Hepatocyte (in vitro differentiated cells): ENCODE measurements around the gene C3orf49.

ENCODE experiments used
- CTCF ChIP-seq: fragments of 200-600 bp; sonication (generic); IDR thresholded peaks from 2 replicates; pipeline ENCODE4 v1.5.1; 2016; ENCODE audit warnings: antibody characterized with exemption, mild to moderate bottlenecking; ENCODE audit not compliant: poor library complexity
- EZH2 ChIP-seq: fragments of 200-600 bp; sonication (generic); IDR thresholded peaks from 2 replicates; pipeline ENCODE4 v1.6.1; 2016; ENCODE audit warnings: antibody characterized with exemption, mild to moderate bottlenecking, borderline replicate concordance
- EZH2phosphoT487 ChIP-seq: fragments of 200-600 bp; sonication (generic); IDR thresholded peaks from one replicate; pipeline ENCODE4 v1.6.1; 2018; ENCODE audit warnings: antibody characterized with exemption, mild to moderate bottlenecking, low read depth, moderate library complexity; ENCODE audit not compliant: unreplicated experiment, severe bottlenecking

GRCh38 chr3:63798949-63799348 is 20.1 kb upstream of the C3orf49 start:
- TF ChIP-seq EZH2, result no peak
- no peak for TF ChIP-seq EZH2phosphoT487
- TF ChIP-seq CTCF, result no peak
